ENCODE data around the gene VSIR. TPM values are rescaled to one million over a fixed set of nuclear protein-coding genes. Genes with fewer than 3 reads are reported as not detected.

VSIR gene
- total and polyA plus RNA-seq, 10 of the 15 experiments (the other 5 are each of a cell fraction or from before 2014, with no cell fraction given), result 0.19 to 12.5 (median 6.7) TPM

DNA sequence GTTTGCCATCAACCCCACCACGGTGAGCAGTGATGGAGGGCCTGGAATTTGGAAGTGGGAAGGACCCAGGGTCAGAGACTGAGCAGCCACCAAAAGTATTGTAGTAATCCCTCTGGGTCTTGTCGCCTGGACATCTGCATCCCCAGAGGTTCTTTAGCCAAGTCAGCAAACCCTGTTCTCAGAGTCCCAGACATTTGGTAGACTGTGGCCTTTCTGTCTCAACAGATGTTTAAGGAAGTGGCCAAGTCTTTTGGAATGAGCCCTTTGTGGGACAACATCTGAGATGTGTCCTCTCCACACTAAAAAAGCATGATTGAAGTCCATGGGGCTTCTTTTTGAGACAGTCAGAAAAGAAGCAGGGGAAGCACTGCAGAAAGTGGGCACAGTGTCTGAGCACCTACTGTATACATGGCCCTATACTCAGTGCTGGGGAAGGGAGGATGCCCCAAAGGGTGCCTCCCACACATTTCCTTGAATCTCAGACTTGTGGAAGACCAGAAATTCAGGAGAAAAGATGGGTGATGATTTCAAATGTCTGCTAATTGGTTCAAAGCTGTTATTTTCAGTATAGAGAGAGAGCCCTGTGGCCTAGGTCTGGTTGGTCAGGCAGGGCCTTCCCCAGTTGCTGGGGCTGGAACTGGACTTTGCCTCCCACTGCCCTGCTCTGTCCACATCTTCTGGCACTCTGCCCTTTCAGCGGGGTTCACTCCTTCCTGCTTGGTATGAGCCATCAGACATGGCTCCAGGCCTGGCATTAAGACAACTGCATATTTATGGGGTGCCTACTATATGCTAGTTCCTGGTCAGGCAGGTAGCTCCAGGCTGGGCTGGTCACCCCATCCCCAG, 26.5 kb upstream of the VSIR start:
- ATAC-seq (no peak), FAIRE-seq (no peak), DNase-seq (ENCODE audit: low read depth, low spot score) (no peak)
- no TSS peak for BruUV-seq (replicated peaks)
- intact Hi-C loops (cut with micrococcal nuclease; ENCODE audit: unreplicated experiment) (no loop called here), in situ Hi-C loops (cut with MboI) (no loop called here)
- 48% methylated on average over 3 of the region's 3 CpGs for WGBS (ENCODE audit: insufficient coverage, insufficient replicate concordance, low lambda C conversion rate, missing lambda C conversion rate)
- Histone ChIP-seq H3K4me3 (no peak overlapping the region), H3K27me3 (replicated peaks in 1 of 2; ENCODE audit: control insufficient read depth in 2 of 2, insufficient read depth in 2 of 2, low read length in 1 of 2) (no peaks in the 10 kb centered on the region), H3K9me3 (replicated peaks; ENCODE audit: control insufficient read depth, insufficient read depth, low read length) (no peaks in the 10 kb centered on the region), H3K9ac (ENCODE audit: control insufficient read depth, insufficient read depth, low read length) (no peak overlapping the region), H3K79me2 (ENCODE audit: control insufficient read depth, insufficient read depth, low read length) (no peaks in the 10 kb centered on the region), H3K4me2 (ENCODE audit: control insufficient read depth, insufficient read depth) (no peak overlapping the region), H4K20me1 (ENCODE audit: control insufficient read depth, insufficient read depth) (no peaks in the 10 kb centered on the region), H2AFZ (ENCODE audit: control insufficient read depth, low read depth, low read length) (no peak overlapping the region), H3K4me1 (ENCODE audit: control insufficient read depth, insufficient read depth, low read length) (peaks cover 12% of the 10 kb centered on the region), H3K27ac (ENCODE audit: control insufficient read depth, insufficient read depth) (no peak overlapping the region), H3K36me3 (ENCODE audit: control insufficient read depth in 2 of 2, insufficient read depth in 2 of 2, low read length in 1 of 2) (no peaks in the 10 kb centered on the region)
- ChIA-PET RAD21 (ENCODE audit: unreplicated experiment) (no interaction called here), POLR2A (no interaction called here), CTCF (interaction anchor here (1.3 kb wide), 1 partner anchor 97 kb away, joined by 4 read pairs; no protein-coding TSS in a partner anchor), SMC1A (ENCODE audit: uncharacterized antibody, unreplicated experiment) (no interaction called here)
- TF ChIP-seq FOXM1 (IDR thresholded peaks at IDR 0.05; ENCODE audit: low read depth, low read length) (no peak), RCOR1 (conservative IDR thresholded peaks at IDR 0.05; ENCODE audit: low read depth, low read length) (no peak), PBX3 (IDR thresholded peaks at IDR 0.05; ENCODE audit: insufficient replicate concordance, low read depth, low read length) (no peak), BRCA1 (IDR thresholded peaks at IDR 0.05; ENCODE audit: low read depth, low read length) (no peak), FOXK2 (IDR thresholded peaks at IDR 0.05) (no peak), NFYA (IDR thresholded peaks at IDR 0.05; ENCODE audit: borderline replicate concordance, low read depth, low read length) (no peak), PML (IDR thresholded peaks at IDR 0.05; ENCODE audit: low read length) (no peak), HCFC1 (IDR thresholded peaks at IDR 0.05; ENCODE audit: low read length) (no peak), CREB1 (IDR thresholded peaks at IDR 0.05; ENCODE audit: low read depth) (no peak), BCL3 (IDR thresholded peaks at IDR 0.05; ENCODE audit: borderline replicate concordance, insufficient read depth, low read depth, low read length, poor library complexity, severe bottlenecking) (no peak), POU2F2 (IDR thresholded peaks at IDR 0.05; ENCODE audit: borderline replicate concordance, low read depth, low read length) (no peak), RELA (IDR thresholded peaks at IDR 0.05; ENCODE audit: borderline replicate concordance, partially characterized antibody) (no peak), BHLHE40 (IDR thresholded peaks at IDR 0.05; ENCODE audit: borderline replicate concordance in 1 of 2, low read depth in 2 of 2, low read length in 1 of 2) (no peak), MTA2 (IDR thresholded peaks at IDR 0.05; ENCODE audit: low read depth) (no peak), KDM1A (IDR thresholded peaks at IDR 0.05; ENCODE audit: borderline replicate concordance) (no peak), CBFB (IDR thresholded peaks at IDR 0.05; ENCODE audit: low read depth) (no peak), TARDBP (IDR thresholded peaks at IDR 0.05; ENCODE audit: borderline replicate concordance) (no peak), RFX5 (IDR thresholded peaks at IDR 0.05; ENCODE audit: low read depth, low read length) (no peak)
- TF ChIP-seq, protein P1, sequence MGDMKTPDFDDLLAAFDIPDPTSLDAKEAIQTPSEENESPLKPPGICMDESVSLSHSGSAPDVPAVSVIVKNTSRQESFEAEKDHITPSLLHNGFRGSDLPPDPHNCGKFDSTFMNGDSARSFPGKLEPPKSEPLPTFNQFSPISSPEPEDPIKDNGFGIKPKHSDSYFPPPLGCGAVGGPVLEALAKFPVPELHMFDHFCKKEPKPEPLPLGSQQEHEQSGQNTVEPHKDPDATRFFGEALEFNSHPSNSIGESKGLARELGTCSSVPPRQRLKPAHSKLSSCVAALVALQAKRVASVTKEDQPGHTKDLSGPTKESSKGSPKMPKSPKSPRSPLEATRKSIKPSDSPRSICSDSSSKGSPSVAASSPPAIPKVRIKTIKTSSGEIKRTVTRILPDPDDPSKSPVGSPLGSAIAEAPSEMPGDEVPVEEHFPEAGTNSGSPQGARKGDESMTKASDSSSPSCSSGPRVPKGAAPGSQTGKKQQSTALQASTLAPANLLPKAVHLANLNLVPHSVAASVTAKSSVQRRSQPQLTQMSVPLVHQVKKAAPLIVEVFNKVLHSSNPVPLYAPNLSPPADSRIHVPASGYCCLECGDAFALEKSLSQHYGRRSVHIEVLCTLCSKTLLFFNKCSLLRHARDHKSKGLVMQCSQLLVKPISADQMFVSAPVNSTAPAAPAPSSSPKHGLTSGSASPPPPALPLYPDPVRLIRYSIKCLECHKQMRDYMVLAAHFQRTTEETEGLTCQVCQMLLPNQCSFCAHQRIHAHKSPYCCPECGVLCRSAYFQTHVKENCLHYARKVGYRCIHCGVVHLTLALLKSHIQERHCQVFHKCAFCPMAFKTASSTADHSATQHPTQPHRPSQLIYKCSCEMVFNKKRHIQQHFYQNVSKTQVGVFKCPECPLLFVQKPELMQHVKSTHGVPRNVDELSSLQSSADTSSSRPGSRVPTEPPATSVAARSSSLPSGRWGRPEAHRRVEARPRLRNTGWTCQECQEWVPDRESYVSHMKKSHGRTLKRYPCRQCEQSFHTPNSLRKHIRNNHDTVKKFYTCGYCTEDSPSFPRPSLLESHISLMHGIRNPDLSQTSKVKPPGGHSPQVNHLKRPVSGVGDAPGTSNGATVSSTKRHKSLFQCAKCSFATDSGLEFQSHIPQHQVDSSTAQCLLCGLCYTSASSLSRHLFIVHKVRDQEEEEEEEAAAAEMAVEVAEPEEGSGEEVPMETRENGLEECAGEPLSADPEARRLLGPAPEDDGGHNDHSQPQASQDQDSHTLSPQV (IDR thresholded peaks at IDR 0.05), result no peak
